HCT116 (cell line): ENCODE results near the gene PRTG. TPM values are rescaled to one million over a fixed set of nuclear protein-coding genes. Genes with fewer than 3 reads are reported as not detected.

Experiments
- ATAC-seq: fragments of 200-7000 bp; cut with Tn5 transposase; 2 replicates; pipeline ENCODE4 v1.9.1; 2020; ENCODE audit warnings: mild to moderate bottlenecking, moderate library complexity
- BruUV-seq: library from RNA; stranded (reverse); fragments of 400-500 nt; replicated peaks from 2 replicates; lab custom pipeline; 2021; lab: Mats Ljungman, UMichigan
- CTCF ChIA-PET: fragments of 300-600 bp; sonication (Branson Sonifier 250); formaldehyde crosslinking; loops from one replicate; lab custom pipeline; 2021; ENCODE audit warnings: antibody characterized with exemption; lab: Charles Lee
- POLR2A ChIA-PET: fragments of 300-600, 350-600 bp; sonication (Branson Sonifier 250); formaldehyde crosslinking; loops from one replicate; lab custom pipeline; 2021; ENCODE audit warnings: antibody characterized with exemption; lab: Charles Lee
- RAD21 ChIA-PET, 2 experiments: fragments of 300-600 bp; sonication (Branson Sonifier 250); formaldehyde crosslinking; loops; one replicate each; lab custom pipeline; 2023; ENCODE audit warnings: low total read pairs in 2 of 2; ENCODE audit not compliant: uncharacterized antibody in 2 of 2, unreplicated experiment in 2 of 2, low non-redundant PET in 1 of 2; lab: Charles Lee
- DNase-seq: peaks from one replicate; pipeline ENCODE4 v3.0.0-alpha.2; 2010; ENCODE audit warnings: low read depth, low spot score
- H2AFZ ChIP-seq: fragments of 200-600 bp; shearing (Covaris generic), sonication (generic); 2 replicates; pipeline ENCODE4 v1.6.1; 2017; ENCODE audit warnings: low read depth, mixed run types, mixed read lengths, antibody characterized with exemption, low read length; ENCODE audit not compliant: poor library complexity, severe bottlenecking
- H3K27ac ChIP-seq: 2 replicates; pipeline ENCODE4 v1.5.1; 2012; ENCODE audit warnings: low read depth, low read length
- H3K27me3 ChIP-seq: fragments of 200-600 bp; sonication (generic); 2 replicates; pipeline ENCODE4 v1.6.1; 2016; ENCODE audit warnings: mixed run types, low read length, mixed read lengths; ENCODE audit not compliant: insufficient read depth
- H3K36me3 ChIP-seq, 2 experiments: fragments of 200-500 bp in 1 of 2; fragments of 200-600 bp in 1 of 2; sonication (Bioruptor generic) in 1 of 2; sonication (generic) in 1 of 2; 2 replicates each; pipeline versions ENCODE4 v1.5.1 to v1.6.1; 2014 to 2016; ENCODE audit warnings: low read length in 2 of 2, inconsistent platforms in 1 of 2, mixed read lengths in 1 of 2, mixed run types in 1 of 2; ENCODE audit not compliant: insufficient read depth in 2 of 2, control insufficient read depth in 1 of 2
- H3K4me1 ChIP-seq, 2 experiments: fragments of 200-600 bp in 1 of 2; sonication (generic) in 1 of 2; 2 replicates each; pipeline versions ENCODE4 v1.5.1 to v1.6.1; 2012 to 2017; ENCODE audit warnings: low read length in 2 of 2, inconsistent platforms in 1 of 2, mild to moderate bottlenecking in 1 of 2, mixed read lengths in 1 of 2, mixed run types in 1 of 2, moderate library complexity in 1 of 2; ENCODE audit not compliant: insufficient read depth in 2 of 2, control insufficient read depth in 1 of 2
- H3K4me2 ChIP-seq: fragments of 200-600 bp; sonication (generic); 2 replicates; pipeline ENCODE4 v1.6.1; 2017; ENCODE audit warnings: mixed run types, low read length, mixed read lengths
- H3K4me3 ChIP-seq, 2 experiments: fragments of 200-600 bp in 1 of 2; sonication (generic) in 1 of 2; replicated peaks in 1 of 2; 2 replicates each; pipeline ENCODE4 v1.5.1; 2011 to 2016; ENCODE audit warnings: low read length in 2 of 2, control low read depth in 1 of 2, low read depth in 1 of 2, mild to moderate bottlenecking in 1 of 2, mixed read lengths in 1 of 2, mixed run types in 1 of 2
- H3K79me2 ChIP-seq: fragments of 200-600 bp; sonication (generic); 2 replicates; pipeline ENCODE4 v1.6.1; 2017; ENCODE audit warnings: mild to moderate bottlenecking, mixed run types, low read length, moderate library complexity, mixed read lengths; ENCODE audit not compliant: insufficient read depth
- H3K9ac ChIP-seq: fragments of 200-600 bp; sonication (generic); 2 replicates; pipeline ENCODE4 v1.6.1; 2016; ENCODE audit warnings: low read length, mixed read lengths
- H3K9me2 ChIP-seq: fragments of 200-600 bp; sonication (generic), shearing (Covaris generic); 2 replicates; pipeline ENCODE4 v1.6.1; 2017; ENCODE audit warnings: mixed run types, mild to moderate bottlenecking, moderate library complexity; ENCODE audit not compliant: insufficient read depth
- H3K9me3 ChIP-seq, 2 experiments: fragments of 200-500 bp in 1 of 2; fragments of 200-600 bp in 1 of 2; sonication (Bioruptor generic) in 1 of 2; sonication (generic) in 1 of 2; 2 replicates each; pipeline ENCODE4 v1.6.1; 2014 to 2017; ENCODE audit warnings: low read length in 2 of 2, mixed read lengths in 2 of 2, inconsistent platforms in 1 of 2, low read depth in 1 of 2, mild to moderate bottlenecking in 1 of 2, mixed run types in 1 of 2, moderate library complexity in 1 of 2; ENCODE audit not compliant: control insufficient read depth in 1 of 2, insufficient read depth in 1 of 2
- H4K20me1 ChIP-seq: fragments of 200-600 bp; sonication (generic), shearing (Covaris generic); 2 replicates; pipeline ENCODE4 v1.6.1; 2017; ENCODE audit warnings: mixed run types, mild to moderate bottlenecking, moderate library complexity; ENCODE audit not compliant: insufficient read depth
- ATF3 ChIP-seq: IDR thresholded peaks from 2 replicates; pipeline ENCODE4 v1.6.1; 2012
- CEBPB ChIP-seq: IDR thresholded peaks from 2 replicates; pipeline ENCODE4 v1.6.1; 2012; ENCODE audit warnings: low read depth
- EGR1 ChIP-seq: IDR thresholded peaks from 2 replicates; pipeline ENCODE4 v1.6.1; 2012; ENCODE audit warnings: low read depth
- EZH2 ChIP-seq: fragments of 200-600 bp; sonication (generic); IDR thresholded peaks from 2 replicates; pipeline ENCODE4 v1.6.1; 2017; ENCODE audit warnings: antibody characterized with exemption, mixed run types
- EZH2phosphoT487 ChIP-seq: fragments of 200-600 bp; IDR thresholded peaks from 2 replicates; pipeline ENCODE4 v1.6.1; 2018; ENCODE audit warnings: antibody characterized with exemption, borderline replicate concordance
- FOSL1 ChIP-seq: IDR thresholded peaks from 2 replicates; pipeline ENCODE4 v1.6.1; 2012; ENCODE audit warnings: low read depth
- MAX ChIP-seq: IDR thresholded peaks from 2 replicates; pipeline ENCODE4 v1.6.1; 2012
- POLR2A ChIP-seq: IDR thresholded peaks from 2 replicates; pipeline ENCODE4 v1.7.0; 2011; ENCODE audit warnings: borderline replicate concordance; ENCODE audit not compliant: insufficient read depth, insufficient read length; ENCODE audit errors: extremely low read depth
- TCF7L2 ChIP-seq: IDR thresholded peaks from 2 replicates; pipeline ENCODE4 v1.7.0; 2011; ENCODE audit warnings: borderline replicate concordance, inconsistent platforms; ENCODE audit not compliant: insufficient read depth, insufficient read length; ENCODE audit errors: extremely low read depth
- ZFX ChIP-seq: fragments of 450-650 bp; IDR thresholded peaks from 2 replicates; pipeline ENCODE4 v1.6.1; 2017
- intact Hi-C: fragments of 100-400 bp; cut with micrococcal nuclease; formaldehyde crosslinking; loops from 2 replicates; pipeline ENCODE4 v1.10.0; 2022
- total RNA-seq: library from RNA; stranded (reverse); gene quantifications from one replicate; pipeline ENCODE4 v1.2.1, GENCODE V29; 2021; ENCODE audit not compliant: unreplicated experiment
- TF ChIP-seq, protein P1 (sequence below): IDR thresholded peaks from 2 replicates; pipeline ENCODE4 v1.6.1; 2012; ENCODE audit warnings: low read depth

Gene PRTG
- total RNA-seq, 1 experiment from 2014 or later, result not detected

- intact Hi-C loops, result no loop called here
- Histone ChIP-seq H3K27me3 (no peaks in the 10 kb centered on the region), H3K9me3 (no peaks in the 10 kb centered on the region), H3K27ac (no peak overlapping the region), H3K4me3 (no peak overlapping the region), H3K79me2 (no peaks in the 10 kb centered on the region), H3K9me2 (no peaks in the 10 kb centered on the region), H4K20me1 (no peaks in the 10 kb centered on the region), H2AFZ (no peak overlapping the region), H3K4me2 (no peak overlapping the region), H3K9ac (no peak overlapping the region), H3K4me1 (no peaks in the 10 kb centered on the region), H3K36me3 (no peaks in the 10 kb centered on the region)
- BruUV-seq, result no TSS peak
- CTCF ChIA-PET, result no interaction called here
- DNase-seq (no peak), ATAC-seq (no peak)
- POLR2A ChIA-PET, result no interaction called here
- RAD21 ChIA-PET, result no interaction called here
- TF ChIP-seq MAX, result no peak
- no peak for TF ChIP-seq CEBPB
- TF ChIP-seq EZH2, result no peak
- TF ChIP-seq ATF3, result no peak
- TF ChIP-seq POLR2A, result no peak
- TF ChIP-seq TCF7L2, result no peak
- no peak for TF ChIP-seq EZH2phosphoT487
- TF ChIP-seq EGR1, result no peak
- no peak for TF ChIP-seq FOSL1
- TF ChIP-seq, protein P1, sequence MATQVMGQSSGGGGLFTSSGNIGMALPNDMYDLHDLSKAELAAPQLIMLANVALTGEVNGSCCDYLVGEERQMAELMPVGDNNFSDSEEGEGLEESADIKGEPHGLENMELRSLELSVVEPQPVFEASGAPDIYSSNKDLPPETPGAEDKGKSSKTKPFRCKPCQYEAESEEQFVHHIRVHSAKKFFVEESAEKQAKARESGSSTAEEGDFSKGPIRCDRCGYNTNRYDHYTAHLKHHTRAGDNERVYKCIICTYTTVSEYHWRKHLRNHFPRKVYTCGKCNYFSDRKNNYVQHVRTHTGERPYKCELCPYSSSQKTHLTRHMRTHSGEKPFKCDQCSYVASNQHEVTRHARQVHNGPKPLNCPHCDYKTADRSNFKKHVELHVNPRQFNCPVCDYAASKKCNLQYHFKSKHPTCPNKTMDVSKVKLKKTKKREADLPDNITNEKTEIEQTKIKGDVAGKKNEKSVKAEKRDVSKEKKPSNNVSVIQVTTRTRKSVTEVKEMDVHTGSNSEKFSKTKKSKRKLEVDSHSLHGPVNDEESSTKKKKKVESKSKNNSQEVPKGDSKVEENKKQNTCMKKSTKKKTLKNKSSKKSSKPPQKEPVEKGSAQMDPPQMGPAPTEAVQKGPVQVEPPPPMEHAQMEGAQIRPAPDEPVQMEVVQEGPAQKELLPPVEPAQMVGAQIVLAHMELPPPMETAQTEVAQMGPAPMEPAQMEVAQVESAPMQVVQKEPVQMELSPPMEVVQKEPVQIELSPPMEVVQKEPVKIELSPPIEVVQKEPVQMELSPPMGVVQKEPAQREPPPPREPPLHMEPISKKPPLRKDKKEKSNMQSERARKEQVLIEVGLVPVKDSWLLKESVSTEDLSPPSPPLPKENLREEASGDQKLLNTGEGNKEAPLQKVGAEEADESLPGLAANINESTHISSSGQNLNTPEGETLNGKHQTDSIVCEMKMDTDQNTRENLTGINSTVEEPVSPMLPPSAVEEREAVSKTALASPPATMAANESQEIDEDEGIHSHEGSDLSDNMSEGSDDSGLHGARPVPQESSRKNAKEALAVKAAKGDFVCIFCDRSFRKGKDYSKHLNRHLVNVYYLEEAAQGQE, result no peak
- no peak for TF ChIP-seq ZFX
Measured at GRCh38 chr15:55696221-55696620, 46.7 kb downstream of the PRTG start.
